Activated naive CD4-positive, alpha-beta T cell treated with anti-CD3 and anti-CD28 coated beads, Interleukin-2, amount 50 U/mL, for 72 hours (primary cell): ENCODE data around the gene GATAD1. TPM values are rescaled to one million over a fixed set of nuclear protein-coding genes. Genes with fewer than 3 reads are reported as not detected.
"Not testable (repeated sequence)": the region's sequence is repeated elsewhere in the genome, so short reads cannot be mapped to it uniquely, and the experiment has no call there.

Experiments used
- ATAC-seq, 2 donors: fragments of 150-1000 bp; cut with Tn5 transposase; 2 replicates each; pipeline ENCODE4 v1.10.0; 2021; ENCODE audit warnings: mild to moderate bottlenecking in 2 of 2, moderate library complexity in 2 of 2
- DNase-seq, 2 donors: peaks; one replicate each; pipeline ENCODE4 v3.0.0; 2021 to 2022; ENCODE audit warnings: low spot score in 2 of 2
- H3K27ac Mint-ChIP-seq, 2 donors: one replicate each; pipeline ENCODE4 v1.8.0; 2022; ENCODE audit warnings: mild to moderate bottlenecking in 2 of 2, mixed read lengths in 2 of 2
- H3K36me3 Mint-ChIP-seq, 2 donors: one replicate each; pipeline ENCODE4 v1.8.0; 2022; ENCODE audit warnings: mixed read lengths in 2 of 2
- H3K9me3 Mint-ChIP-seq, 2 donors: one replicate each; pipeline ENCODE4 v1.8.0; 2022; ENCODE audit warnings: mixed read lengths in 2 of 2
- total RNA-seq, 2 donors: library from RNA; stranded (reverse); gene quantifications; one replicate each; pipeline ENCODE4 v1.2.3, GENCODE V29; 2022

GATAD1 gene
- total RNA-seq, 2 donors from 2014 or later, result 16.8 to 45.6 TPM

GRCh38 chr7:92466682-92467081 lies 19.4 kb downstream of the GATAD1 start:
- Mint-ChIP-seq H3K36me3 (peaks cover 16 to 21% of the 10 kb centered on the region in 2 donors), H3K9me3 (peaks cover 3% of the 10 kb centered on the region in 2 donors), H3K27ac (no peak overlapping the region)
- DNase-seq (no peak), ATAC-seq (no peak)

GRCh38 chr7:92468589-92468988 lies 21.3 kb downstream of the GATAD1 start:
- H3K36me3 Mint-ChIP-seq, result peaks cover 16 to 21% of the 10 kb centered on the region in 2 donors
- H3K27ac Mint-ChIP-seq, H3K9me3 Mint-ChIP-seq, DNase-seq, ATAC-seq: not testable (repeated sequence)

GRCh38 chr7:92473989-92474388 lies 26.7 kb downstream of the GATAD1 start:
- H3K27ac Mint-ChIP-seq, ATAC-seq, H3K36me3 Mint-ChIP-seq, H3K9me3 Mint-ChIP-seq, DNase-seq: not testable (repeated sequence)

GRCh38 chr7:92475261-92475770 lies 28.0 kb downstream of the GATAD1 start:
- not testable (repeated sequence) for H3K36me3 Mint-ChIP-seq, DNase-seq, H3K27ac Mint-ChIP-seq, ATAC-seq, H3K9me3 Mint-ChIP-seq

- H3K36me3 Mint-ChIP-seq, H3K27ac Mint-ChIP-seq, H3K9me3 Mint-ChIP-seq, ATAC-seq, DNase-seq: not testable (repeated sequence)
These were observed 28.7 kb downstream of the GATAD1 start for GRCh38 chr7:92475851-92476590.

- DNase-seq, H3K36me3 Mint-ChIP-seq, ATAC-seq, H3K27ac Mint-ChIP-seq, H3K9me3 Mint-ChIP-seq: not testable (repeated sequence)
These were observed 30.4 kb downstream of the GATAD1 start, which contains the start of gene ERVW-1 for GRCh38 chr7:92477681-92478080. ERVW-1 (minus strand) TSS chr7:92477946; CDS start chr7:92470381, 7,565 bp downstream.

GRCh38 chr7:92478095-92478494 lies 30.8 kb downstream of the GATAD1 start:
- Mint-ChIP-seq H3K9me3 (no peaks in the 10 kb centered on the region), H3K36me3 (no peaks in the 10 kb centered on the region), H3K27ac (no peak overlapping the region)
- ATAC-seq, result no peak
- no peak for DNase-seq

GRCh38 chr7:92478711-92479110 lies 31.4 kb downstream of the GATAD1 start:
- no peaks in the 10 kb centered on the region for H3K36me3 Mint-ChIP-seq
- no peak overlapping the region for H3K27ac Mint-ChIP-seq
- ATAC-seq, result no peak

GRCh38 chr7:92479146-92479545 lies 31.9 kb downstream of the GATAD1 start:
- not testable (repeated sequence) for H3K9me3 Mint-ChIP-seq, H3K36me3 Mint-ChIP-seq, H3K27ac Mint-ChIP-seq, DNase-seq, ATAC-seq

More at GRCh38 chr7:92478711-92479110, 31.4 kb downstream of the GATAD1 start:
- no peaks in the 10 kb centered on the region for H3K9me3 Mint-ChIP-seq
- DNase-seq, result no peak

GRCh38 chr7:92483624-92484023 lies 36.3 kb downstream of the GATAD1 start:
- not testable (repeated sequence) for H3K36me3 Mint-ChIP-seq, H3K27ac Mint-ChIP-seq, H3K9me3 Mint-ChIP-seq, DNase-seq, ATAC-seq

- H3K36me3 Mint-ChIP-seq, DNase-seq, H3K9me3 Mint-ChIP-seq, H3K27ac Mint-ChIP-seq, ATAC-seq: not testable (repeated sequence)
These were observed 36.9 kb downstream of the GATAD1 start for GRCh38 chr7:92484226-92484625.

- Mint-ChIP-seq H3K9me3 (no peaks in the 10 kb centered on the region), H3K36me3 (peaks cover 5 to 8% of the 10 kb centered on the region in 2 donors), H3K27ac (no peak overlapping the region)
- DNase-seq (no peak), ATAC-seq (peak in 1 of 2 donors; percentile 52)
These were observed 38.1 kb downstream of the GATAD1 start for GRCh38 chr7:92485267-92485892.

- ATAC-seq, result no peak
- Mint-ChIP-seq H3K9me3 (no peaks in the 10 kb centered on the region), H3K27ac (no peak overlapping the region)
These were observed 38.7 kb downstream of the GATAD1 start for GRCh38 chr7:92485974-92486373.

GRCh38 chr7:92487804-92488203 lies 40.5 kb downstream of the GATAD1 start:
- Mint-ChIP-seq H3K27ac (no peak overlapping the region), H3K36me3 (peaks cover 5 to 8% of the 10 kb centered on the region in 2 donors), H3K9me3 (no peaks in the 10 kb centered on the region)
- ATAC-seq (no peak), DNase-seq (no peak)

More at GRCh38 chr7:92485974-92486373, 38.7 kb downstream of the GATAD1 start:
- DNase-seq, result no peak
- H3K36me3 Mint-ChIP-seq, result peaks cover 5 to 8% of the 10 kb centered on the region in 2 donors

GRCh38 chr7:92489634-92490033 lies 42.4 kb downstream of the GATAD1 start:
- Mint-ChIP-seq H3K27ac (no peak overlapping the region), H3K36me3 (peaks cover 5 to 8% of the 10 kb centered on the region in 2 donors), H3K9me3 (no peaks in the 10 kb centered on the region)
- ATAC-seq (no peak), DNase-seq (no peak)

- H3K9me3 Mint-ChIP-seq, result no peaks in the 10 kb centered on the region
- no peak for ATAC-seq
- DNase-seq, result no peak
- no peaks in the 10 kb centered on the region for H3K36me3 Mint-ChIP-seq
- no peak overlapping the region for H3K27ac Mint-ChIP-seq
These were observed 49.6 kb downstream of the GATAD1 start for GRCh38 chr7:92496876-92497275.

GRCh38 chr7:92498557-92498956 lies 51.3 kb downstream of the GATAD1 start:
- DNase-seq (no peak), ATAC-seq (peak; percentile 49 to 61)
- Mint-ChIP-seq H3K36me3 (no peaks in the 10 kb centered on the region), H3K9me3 (no peaks in the 10 kb centered on the region), H3K27ac (peak overlapping the region; percentile 20 to 40)
